Right lobe of liver (tissue), 4 donors: ENCODE data around the gene TMEM240.

Source experiments
- CTCF ChIP-seq, 4 donors: fragments of 200-600 bp in 3 of 4; fragments of 450-650 bp in 1 of 4; IDR thresholded peaks; one replicate each; pipeline versions ENCODE4 v1.5.1 to v1.8.0; 2016 to 2022; ENCODE audit warnings: antibody characterized with exemption in 4 of 4, mild to moderate bottlenecking in 2 of 4
- POLR2A ChIP-seq: fragments of 450-650 bp; IDR thresholded peaks from one replicate; pipeline ENCODE4 v1.6.1; 2017; ENCODE audit warnings: antibody characterized with exemption, mild to moderate bottlenecking
- donor health status: DM: no; HTN: no; CAD: no.
- donor health status: DM: no; HTN: no; CAD: no.
- donor health status: DM: no; HTN: yes; CAD: no.

- no peak for TF ChIP-seq CTCF (IDR thresholded peaks at IDR 0.05)
- no peak for TF ChIP-seq POLR2A
Observed at GRCh38 chr1:1534401-1535154, 5.8 kb downstream of the TMEM240 start.
